GM23338 (cell line): ENCODE data around the gene PELO. TPM values are rescaled to one million over a fixed set of nuclear protein-coding genes. Genes with fewer than 3 reads are reported as not detected.

Experiments
- ATAC-seq: fragments of 200-7000 bp; cut with Tn5 transposase; 3 replicates; pipeline ENCODE4 v1.9.1; 2020
- DNase-seq: peaks from one replicate; pipeline ENCODE4 v3.0.0-alpha.2; 2015; ENCODE audit warnings: low spot score
- H2AFZ ChIP-seq: fragments of 200-600 bp; sonication (generic); 2 replicates; pipeline ENCODE4 v1.8.0; 2016; ENCODE audit warnings: antibody characterized with exemption, mild to moderate bottlenecking, moderate library complexity
- H3F3A ChIP-seq: fragments of 200-600 bp; sonication (generic); replicated peaks from 2 replicates; pipeline ENCODE4 v1.8.0; 2017; ENCODE audit warnings: antibody characterized with exemption, mixed run types, low read depth
- H3K27ac ChIP-seq: fragments of 200-600 bp; sonication (generic); 2 replicates; pipeline ENCODE4 v1.6.1; 2016; ENCODE audit warnings: low read depth
- H3K27me3 ChIP-seq: fragments of 200-600 bp; sonication (generic); 2 replicates; pipeline ENCODE4 v1.8.0; 2016; ENCODE audit warnings: mild to moderate bottlenecking, mixed run types, moderate library complexity; ENCODE audit not compliant: insufficient read depth
- H3K36me3 ChIP-seq: fragments of 200-600 bp; sonication (generic); 2 replicates; pipeline ENCODE4 v1.8.0; 2016; ENCODE audit warnings: mild to moderate bottlenecking; ENCODE audit not compliant: insufficient read depth
- H3K4me1 ChIP-seq: fragments of 200-600 bp; sonication (generic); 2 replicates; pipeline ENCODE4 v1.8.0; 2016; ENCODE audit warnings: mild to moderate bottlenecking, moderate library complexity; ENCODE audit not compliant: insufficient read depth
- H3K4me2 ChIP-seq: fragments of 200-600 bp; sonication (generic); 2 replicates; pipeline ENCODE4 v1.7.1; 2017; ENCODE audit warnings: mixed run types
- H3K4me3 ChIP-seq: fragments of 200-600 bp; sonication (generic); 2 replicates; pipeline ENCODE4 v1.6.1; 2016; ENCODE audit warnings: mixed run types
- H3K79me2 ChIP-seq: fragments of 200-600 bp; sonication (generic); replicated peaks from 2 replicates; pipeline ENCODE4 v1.8.0; 2017; ENCODE audit warnings: mild to moderate bottlenecking; ENCODE audit not compliant: insufficient read depth
- H3K9me2 ChIP-seq: fragments of 200-600 bp; sonication (generic); 2 replicates; pipeline ENCODE4 v1.8.0; 2017; ENCODE audit not compliant: insufficient read depth
- H4K20me1 ChIP-seq: fragments of 200-600 bp; sonication (generic); replicated peaks from 2 replicates; pipeline ENCODE4 v1.8.0; 2017; ENCODE audit warnings: mild to moderate bottlenecking; ENCODE audit not compliant: insufficient read depth
- H3K27ac Mint-ChIP-seq: 2 replicates; pipeline ENCODE4 v1.8.0; 2020; ENCODE audit warnings: inconsistent platforms, mild to moderate bottlenecking, moderate library complexity, mixed read lengths
- H3K27me3 Mint-ChIP-seq: 3 replicates; pipeline ENCODE4 v1.8.0; 2022; ENCODE audit warnings: low read depth, mild to moderate bottlenecking, moderate library complexity, mixed read lengths, inconsistent platforms; ENCODE audit not compliant: insufficient read depth, poor library complexity
- H3K36me3 Mint-ChIP-seq: 3 replicates; pipeline ENCODE4 v1.8.0; 2021; ENCODE audit warnings: low read depth, mild to moderate bottlenecking, inconsistent platforms, moderate library complexity, mixed read lengths
- H3K4me1 Mint-ChIP-seq: 3 replicates; pipeline ENCODE4 v1.8.0; 2020; ENCODE audit warnings: mild to moderate bottlenecking, inconsistent platforms, mixed read lengths
- H3K4me3 Mint-ChIP-seq: 3 replicates; pipeline ENCODE4 v1.8.0; 2021; ENCODE audit warnings: moderate library complexity, mild to moderate bottlenecking, inconsistent platforms, mixed read lengths
- H3K9me3 Mint-ChIP-seq: 3 replicates; pipeline ENCODE4 v1.8.0; 2020; ENCODE audit warnings: moderate library complexity, mild to moderate bottlenecking, inconsistent platforms, mixed read lengths
- CTCF ChIP-seq, 2 experiments: fragments of 200-600 bp in 1 of 2; sonication (generic) in 1 of 2; conservative IDR thresholded peaks; 2 replicates each; pipeline versions ENCODE4 v1.5.1 to v1.6.1; 2016 to 2017; ENCODE audit warnings: antibody characterized with exemption in 2 of 2, low read depth in 2 of 2, mild to moderate bottlenecking in 2 of 2, moderate library complexity in 1 of 2
- ETS1 ChIP-seq: IDR thresholded peaks from 2 replicates; pipeline ENCODE4 v1.6.1; 2016; ENCODE audit warnings: antibody characterized with exemption
- EZH2 ChIP-seq: fragments of 200-600 bp; sonication (generic); IDR thresholded peaks from one replicate; pipeline ENCODE4 v1.8.0; 2017; ENCODE audit warnings: antibody characterized with exemption, mild to moderate bottlenecking, low read depth; ENCODE audit not compliant: unreplicated experiment
- JUNB ChIP-seq: IDR thresholded peaks from one replicate; pipeline ENCODE4 v1.6.1; 2016; ENCODE audit warnings: antibody characterized with exemption; ENCODE audit not compliant: unreplicated experiment
- NANOG ChIP-seq: IDR thresholded peaks from 2 replicates; pipeline ENCODE4 v1.6.1; 2016; ENCODE audit warnings: antibody characterized with exemption, borderline replicate concordance
- STAT1 ChIP-seq: IDR thresholded peaks from one replicate; pipeline ENCODE4 v1.6.1; 2016; ENCODE audit warnings: antibody characterized with exemption; ENCODE audit not compliant: unreplicated experiment
- ZNF114 ChIP-seq: fragments of 250-450 bp; sonication (Bioruptor Pico); IDR thresholded peaks from 2 replicates; pipeline ENCODE4 v1.5.0; 2020; ENCODE audit warnings: mild to moderate bottlenecking, moderate library complexity
- polyA plus RNA-seq: library from polyadenylated mRNA; unstranded; fragments of >200 nt; fragmentation: Nextera tagmentation; extraction: Ambion mirVana; gene quantifications from 2 replicates; pipeline ENCODE4 v1.2.1, GENCODE V29; 2016
- total RNA-seq: library from RNA; depleted of rRNA; stranded (reverse); fragments of >200 nt; shearing (Covaris generic); gene quantifications from 2 replicates; pipeline ENCODE4 v1.2.3, GENCODE V29; 2014

PELO gene
- total and polyA plus RNA-seq, 2 experiments from 2014 or later, result 13.6 to 15.6 TPM

- no peak for TF ChIP-seq CTCF (conservative IDR thresholded peaks at IDR 0.05; ENCODE audit: low read depth in 2 of 2)
- no peak for TF ChIP-seq JUNB
These were observed 8.9 kb downstream of the PELO start (continued) for GRCh38 chr5:52796516-52797103.

- Histone ChIP-seq H3F3A (no peaks in the 10 kb centered on the region), H3K9me2 (no peaks in the 10 kb centered on the region), H3K27ac (peak overlapping the region; percentile 98), H3K36me3 (no peaks in the 10 kb centered on the region), H4K20me1 (no peaks in the 10 kb centered on the region), H3K79me2 (peaks cover 38% of the 10 kb centered on the region), H3K4me1 (peaks cover 44% of the 10 kb centered on the region), H2AFZ (no peak overlapping the region), H3K4me3 (peak overlapping the region; percentile 72), H3K27me3 (no peaks in the 10 kb centered on the region), H3K4me2 (peak overlapping the region; percentile 87)
- Mint-ChIP-seq H3K27ac (peak overlapping the region; percentile 96), H3K9me3 (no peaks in the 10 kb centered on the region), H3K4me1 (peaks cover 34% of the 10 kb centered on the region; the same call in 2 of the 3 replicates), H3K4me3 (peak overlapping the region; percentile 93), H3K27me3 (peaks cover 9% of the 10 kb centered on the region), H3K36me3 (peaks cover 19% of the 10 kb centered on the region; the same call in 2 of the 3 replicates)
- ATAC-seq (no peak), DNase-seq (no peak)
- no peak for TF ChIP-seq JUNB
- no peak for TF ChIP-seq CTCF (conservative IDR thresholded peaks at IDR 0.05; ENCODE audit: low read depth in 2 of 2)
- no peak for TF ChIP-seq EZH2
- TF ChIP-seq ETS1, result no peak
- TF ChIP-seq NANOG, result no peak
These were observed 11.2 kb downstream of the PELO start for GRCh38 chr5:52798938-52799337.

- DNase-seq, result peak; percentile 91
- no peaks in the 10 kb centered on the region for H3K36me3 ChIP-seq
- H3K27ac ChIP-seq, result peak overlapping the region; percentile 98
- H3K4me3 Mint-ChIP-seq, result peak overlapping the region; percentile 93
- H3K4me2 ChIP-seq, result peak overlapping the region; percentile 87
- H3K27ac Mint-ChIP-seq, result peak overlapping the region; percentile 96
- H3K4me3 ChIP-seq, result peak overlapping the region; percentile 72
- no peaks in the 10 kb centered on the region for H3K9me3 Mint-ChIP-seq
- peaks cover 23% of the 10 kb centered on the region; the same call in 2 of the 3 replicates for H3K36me3 Mint-ChIP-seq
- H3K27me3 ChIP-seq, result no peaks in the 10 kb centered on the region
- H2AFZ ChIP-seq, result peak overlapping the region; percentile 70; the same call in 1 of the 2 replicates
- H4K20me1 ChIP-seq, result no peaks in the 10 kb centered on the region
- H3F3A ChIP-seq, result no peaks in the 10 kb centered on the region
- H3K4me1 Mint-ChIP-seq, result peaks cover 39% of the 10 kb centered on the region; the same call in 2 of the 3 replicates
- H3K4me1 ChIP-seq, result peaks cover 49% of the 10 kb centered on the region
- H3K79me2 ChIP-seq, result peaks cover 43% of the 10 kb centered on the region
- no peaks in the 10 kb centered on the region for H3K9me2 ChIP-seq
- ATAC-seq, result peak; percentile 60
- H3K27me3 Mint-ChIP-seq, result peaks cover 9% of the 10 kb centered on the region
- no peak for TF ChIP-seq ZNF114
- TF ChIP-seq STAT1, result no peak
These were observed 11.8 kb downstream of the PELO start for GRCh38 chr5:52799358-52799982.
